Activated T-cell treated with anti-CD3 and anti-CD28 coated beads, Interleukin-2, amount 50 U/mL, for 24 hours (primary cell): Measurements from ENCODE around the gene TRIM17.
A peak's percentile ranks its signal among the peaks of the same experiment; 100 is the strongest.

Source experiments
- DNase-seq: peaks from one replicate; pipeline ENCODE4 v3.0.0-alpha.2; 2020
- H3K27ac Mint-ChIP-seq: 2 replicates; pipeline ENCODE4 v1.8.0; 2020; ENCODE audit warnings: mild to moderate bottlenecking, mixed read lengths
- H3K27me3 Mint-ChIP-seq: 2 replicates; pipeline ENCODE4 v1.8.0; 2020; ENCODE audit warnings: mixed read lengths
- H3K36me3 Mint-ChIP-seq: 2 replicates; pipeline ENCODE4 v1.8.0; 2020; ENCODE audit warnings: low read depth, mixed read lengths
- H3K4me1 Mint-ChIP-seq: 2 replicates; pipeline ENCODE4 v1.8.0; 2020; ENCODE audit warnings: low read depth, mixed read lengths
- H3K4me3 Mint-ChIP-seq: 2 replicates; pipeline ENCODE4 v1.8.0; 2020; ENCODE audit warnings: mild to moderate bottlenecking, moderate library complexity, mixed read lengths
- H3K9me3 Mint-ChIP-seq: 2 replicates; pipeline ENCODE4 v1.8.0; 2020; ENCODE audit warnings: mixed read lengths

TRIM17 gene

GRCh38 chr1:228393268-228393701, 23.4 kb downstream of the TRIM17 start:
- H3K4me3 Mint-ChIP-seq = no peak overlapping the region
- no peaks in the 10 kb centered on the region for H3K27me3 Mint-ChIP-seq
- peak overlapping the region; percentile 55 for H3K27ac Mint-ChIP-seq
- DNase-seq = no peak
- H3K36me3 Mint-ChIP-seq = peaks cover 62% of the 10 kb centered on the region
- H3K9me3 Mint-ChIP-seq = no peaks in the 10 kb centered on the region
- H3K4me1 Mint-ChIP-seq = peaks cover 4% of the 10 kb centered on the region

GRCh38 chr1:228392111-228392936, 24.3 kb downstream of the TRIM17 start:
- H3K36me3 Mint-ChIP-seq = peaks cover 52% of the 10 kb centered on the region
- H3K27ac Mint-ChIP-seq = no peak overlapping the region
- H3K9me3 Mint-ChIP-seq = no peaks in the 10 kb centered on the region
- no peaks in the 10 kb centered on the region for H3K27me3 Mint-ChIP-seq
- H3K4me3 Mint-ChIP-seq = no peak overlapping the region
- no peak for DNase-seq
- H3K4me1 Mint-ChIP-seq = no peaks in the 10 kb centered on the region

- no peaks in the 10 kb centered on the region for H3K9me3 Mint-ChIP-seq
- no peak overlapping the region for H3K4me3 Mint-ChIP-seq
- no peaks in the 10 kb centered on the region for H3K27me3 Mint-ChIP-seq
- H3K27ac Mint-ChIP-seq = no peak overlapping the region
- DNase-seq = no peak
- H3K4me1 Mint-ChIP-seq = no peaks in the 10 kb centered on the region
- H3K36me3 Mint-ChIP-seq = peaks cover 44% of the 10 kb centered on the region
Observed at GRCh38 chr1:228391411-228392020, 25.1 kb downstream of the TRIM17 start.

- no peak for DNase-seq
- Mint-ChIP-seq H3K4me1 (no peaks in the 10 kb centered on the region), H3K36me3 (peaks cover 35% of the 10 kb centered on the region), H3K27me3 (no peaks in the 10 kb centered on the region), H3K4me3 (no peak overlapping the region), H3K9me3 (no peaks in the 10 kb centered on the region), H3K27ac (no peak overlapping the region)
Observed at GRCh38 chr1:228390649-228391048, 26.0 kb downstream of the TRIM17 start.

GRCh38 chr1:228387321-228387720, 29.3 kb downstream of the TRIM17 start:
- H3K27ac Mint-ChIP-seq = no peak overlapping the region
- no peaks in the 10 kb centered on the region for H3K9me3 Mint-ChIP-seq
- no peak for DNase-seq

GRCh38 chr1:228385232-228385631, 31.4 kb downstream of the TRIM17 start:
- no peak overlapping the region for H3K4me3 Mint-ChIP-seq
- no peaks in the 10 kb centered on the region for H3K9me3 Mint-ChIP-seq
- DNase-seq = no peak
- H3K27me3 Mint-ChIP-seq = peaks cover 2% of the 10 kb centered on the region
- no peaks in the 10 kb centered on the region for H3K4me1 Mint-ChIP-seq
- no peaks in the 10 kb centered on the region for H3K36me3 Mint-ChIP-seq
- H3K27ac Mint-ChIP-seq = no peak overlapping the region

More at GRCh38 chr1:228387321-228387720, 29.3 kb downstream of the TRIM17 start:
- Mint-ChIP-seq H3K27me3 (no peaks in the 10 kb centered on the region), H3K4me1 (no peaks in the 10 kb centered on the region), H3K4me3 (no peak overlapping the region), H3K36me3 (peaks cover 4% of the 10 kb centered on the region)

GRCh38 chr1:228383773-228384172, 32.9 kb downstream of the TRIM17 start:
- H3K27me3 Mint-ChIP-seq = peaks cover 15% of the 10 kb centered on the region
- H3K9me3 Mint-ChIP-seq = no peaks in the 10 kb centered on the region
- H3K4me1 Mint-ChIP-seq = peaks cover 5% of the 10 kb centered on the region
- no peaks in the 10 kb centered on the region for H3K36me3 Mint-ChIP-seq
- DNase-seq = no peak
- H3K4me3 Mint-ChIP-seq = no peak overlapping the region
- no peak overlapping the region for H3K27ac Mint-ChIP-seq

- no peaks in the 10 kb centered on the region for H3K36me3 Mint-ChIP-seq
- H3K4me1 Mint-ChIP-seq = peaks cover 8% of the 10 kb centered on the region
- H3K9me3 Mint-ChIP-seq = no peaks in the 10 kb centered on the region
Observed at GRCh38 chr1:228381356-228381755, 35.3 kb downstream of the TRIM17 start.

GRCh38 chr1:228379666-228380065, 37.0 kb downstream of the TRIM17 start:
- H3K9me3 Mint-ChIP-seq = no peaks in the 10 kb centered on the region
- H3K27ac Mint-ChIP-seq = no peak overlapping the region
- peaks cover 8% of the 10 kb centered on the region for H3K4me1 Mint-ChIP-seq
- no peaks in the 10 kb centered on the region for H3K36me3 Mint-ChIP-seq
- peak overlapping the region; percentile 45 for H3K4me3 Mint-ChIP-seq
- DNase-seq = no peak
- peaks cover 18% of the 10 kb centered on the region for H3K27me3 Mint-ChIP-seq

More at GRCh38 chr1:228381356-228381755, 35.3 kb downstream of the TRIM17 start:
- no peak for DNase-seq
- Mint-ChIP-seq H3K4me3 (no peak overlapping the region), H3K27ac (no peak overlapping the region), H3K27me3 (peaks cover 18% of the 10 kb centered on the region)

- H3K9me3 Mint-ChIP-seq = no peaks in the 10 kb centered on the region
- peak; percentile 52 for DNase-seq
- peak overlapping the region; percentile 80 for H3K4me3 Mint-ChIP-seq
- peaks cover 8% of the 10 kb centered on the region for H3K4me1 Mint-ChIP-seq
- H3K36me3 Mint-ChIP-seq = no peaks in the 10 kb centered on the region
- H3K27ac Mint-ChIP-seq = peak overlapping the region; percentile 2
- peaks cover 18% of the 10 kb centered on the region for H3K27me3 Mint-ChIP-seq
Observed at GRCh38 chr1:228378873-228379460, 37.7 kb downstream of the TRIM17 start.

GRCh38 chr1:228378090-228378872, 38.4 kb downstream of the TRIM17 start:
- Mint-ChIP-seq H3K36me3 (no peaks in the 10 kb centered on the region), H3K4me1 (peaks cover 8% of the 10 kb centered on the region), H3K4me3 (peak overlapping the region; percentile 80), H3K9me3 (no peaks in the 10 kb centered on the region), H3K27ac (peak overlapping the region; percentile 2), H3K27me3 (peaks cover 18% of the 10 kb centered on the region)
- peak; percentile 78 for DNase-seq

GRCh38 chr1:228377664-228378089, 39.0 kb downstream of the TRIM17 start:
- H3K4me1 Mint-ChIP-seq = peaks cover 8% of the 10 kb centered on the region
- no peak overlapping the region for H3K27ac Mint-ChIP-seq
- peak overlapping the region; percentile 44 for H3K4me3 Mint-ChIP-seq
- no peak for DNase-seq
- no peaks in the 10 kb centered on the region for H3K9me3 Mint-ChIP-seq
- no peaks in the 10 kb centered on the region for H3K36me3 Mint-ChIP-seq
- peaks cover 18% of the 10 kb centered on the region for H3K27me3 Mint-ChIP-seq

GRCh38 chr1:228376651-228377631, 39.7 kb downstream of the TRIM17 start:
- no peaks in the 10 kb centered on the region for H3K9me3 Mint-ChIP-seq
- peaks cover 8% of the 10 kb centered on the region for H3K4me1 Mint-ChIP-seq
- no peak for DNase-seq
- H3K4me3 Mint-ChIP-seq = no peak overlapping the region
- H3K27ac Mint-ChIP-seq = no peak overlapping the region
- H3K27me3 Mint-ChIP-seq = peaks cover 18% of the 10 kb centered on the region
- no peaks in the 10 kb centered on the region for H3K36me3 Mint-ChIP-seq
